Stimulated activated CD8-positive, alpha-beta memory T cell treated with anti-CD3 and anti-CD28 coated beads, Interleukin-4, amount 100 ng/mL, for 24 hours (primary cell): ENCODE measurements around the gene ATP8A2.

Source experiments
- DNase-seq: peaks from one replicate; pipeline ENCODE4 v3.0.0-alpha.2; 2020; ENCODE audit warnings: low read depth

Gene ATP8A2

DNA sequence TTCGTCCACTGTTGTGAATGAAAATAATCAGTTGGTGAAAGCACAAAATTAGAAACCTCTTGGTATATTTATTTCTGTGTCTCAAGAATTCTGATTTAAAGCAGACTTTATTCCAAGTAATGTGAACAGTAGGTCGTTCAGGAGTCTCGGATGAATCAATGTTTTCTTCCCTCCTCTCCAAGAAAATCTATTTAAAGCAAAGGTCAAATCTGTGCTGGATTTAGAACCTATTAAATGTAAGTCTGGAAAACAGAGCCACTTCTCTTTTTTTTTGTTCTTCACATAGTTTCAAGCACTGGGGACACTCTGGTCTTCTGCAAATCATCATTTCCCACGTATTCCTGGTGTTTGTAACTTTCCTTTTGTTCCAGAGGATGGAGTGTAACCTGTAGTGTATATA lies 312.7 kb downstream of the ATP8A2 start:
- no peak for DNase-seq

DNA sequence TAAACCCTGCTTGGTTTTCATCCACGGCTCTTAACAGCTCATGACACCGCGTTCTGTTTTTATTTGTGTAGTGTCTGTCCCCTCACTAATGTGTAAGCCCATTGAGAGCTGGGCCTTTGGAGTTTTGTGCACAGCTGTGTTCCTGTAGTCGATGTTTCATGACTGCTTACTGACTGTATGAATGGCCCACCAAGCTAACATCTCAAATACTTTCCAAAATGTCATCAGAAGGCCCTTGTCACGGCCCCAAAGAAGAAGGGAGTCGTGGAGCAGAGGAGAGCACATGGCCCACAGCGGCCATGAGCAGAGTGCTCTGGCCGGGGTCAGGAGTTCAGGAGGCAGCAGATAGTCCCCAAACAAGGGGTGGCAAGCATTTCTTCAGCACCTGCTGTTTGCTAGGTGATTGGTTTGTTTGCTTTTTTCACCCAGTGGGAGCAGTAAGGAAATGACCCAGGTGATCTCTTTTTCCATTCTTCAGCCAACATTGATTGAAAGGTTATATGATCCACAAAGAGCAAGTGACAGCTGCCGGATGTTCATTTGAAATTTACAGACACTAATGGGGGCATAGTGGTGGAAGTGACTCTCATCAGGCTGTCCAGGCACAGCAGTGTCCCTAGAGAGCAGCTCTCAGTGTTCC lies 315.2 kb downstream of the ATP8A2 start:
- DNase-seq, result no peak

DNA sequence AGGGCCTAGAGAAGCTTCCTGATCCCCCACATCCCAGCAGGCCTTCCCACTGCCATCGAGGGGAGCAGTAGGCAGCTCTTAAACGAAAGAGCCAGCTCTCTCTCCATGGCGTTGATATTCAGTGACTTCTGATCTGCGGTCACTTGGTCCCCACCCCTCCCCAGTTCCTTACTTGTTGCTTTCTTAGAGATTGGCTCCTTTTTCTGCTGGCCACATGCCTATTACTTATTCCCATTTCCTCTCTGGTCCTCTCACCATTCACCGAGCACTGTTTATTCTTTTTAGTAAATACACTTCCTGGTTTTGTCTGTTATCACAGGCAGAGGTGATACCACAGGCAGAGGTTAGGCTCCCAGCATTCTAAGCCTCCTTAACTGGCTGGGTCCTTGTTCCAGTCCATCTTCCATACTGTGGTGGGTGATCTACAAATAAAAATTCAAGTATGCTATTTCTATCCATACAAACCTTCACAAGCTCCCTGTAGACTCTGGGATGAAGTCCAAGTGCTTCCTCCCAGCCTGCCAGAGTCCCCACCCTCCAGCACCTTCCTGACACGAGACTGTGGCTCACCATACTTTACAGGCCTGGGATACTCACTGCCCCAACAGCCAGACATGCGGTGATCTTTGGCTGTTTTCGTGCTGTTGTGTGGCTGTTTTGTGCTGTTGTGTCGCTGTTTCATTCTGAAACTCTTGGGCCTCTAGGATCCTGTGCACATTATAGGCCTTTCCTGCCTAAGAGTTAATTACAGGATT lies 315.9 kb downstream of the ATP8A2 start:
- DNase-seq, result no peak

DNA sequence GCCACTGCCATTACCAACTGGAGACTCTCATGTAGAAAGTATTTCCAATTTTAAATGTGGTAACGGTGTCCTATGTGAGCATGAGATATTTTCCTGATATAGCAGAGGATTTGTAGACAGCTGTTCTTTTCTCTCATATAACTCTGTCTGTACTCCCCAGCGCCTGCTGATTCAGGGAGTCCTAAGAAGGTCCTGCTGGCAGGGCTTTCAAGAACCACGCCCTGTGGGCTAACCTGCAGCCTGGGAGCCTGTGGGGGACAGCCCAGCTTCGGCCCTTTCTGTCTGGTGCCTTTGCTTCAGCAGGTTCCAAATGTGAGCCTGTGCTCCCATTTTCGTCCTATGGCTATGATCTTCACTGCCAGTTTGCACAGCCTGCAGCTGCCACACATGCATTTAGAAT lies 316.8 kb downstream of the ATP8A2 start:
- no peak for DNase-seq

DNA sequence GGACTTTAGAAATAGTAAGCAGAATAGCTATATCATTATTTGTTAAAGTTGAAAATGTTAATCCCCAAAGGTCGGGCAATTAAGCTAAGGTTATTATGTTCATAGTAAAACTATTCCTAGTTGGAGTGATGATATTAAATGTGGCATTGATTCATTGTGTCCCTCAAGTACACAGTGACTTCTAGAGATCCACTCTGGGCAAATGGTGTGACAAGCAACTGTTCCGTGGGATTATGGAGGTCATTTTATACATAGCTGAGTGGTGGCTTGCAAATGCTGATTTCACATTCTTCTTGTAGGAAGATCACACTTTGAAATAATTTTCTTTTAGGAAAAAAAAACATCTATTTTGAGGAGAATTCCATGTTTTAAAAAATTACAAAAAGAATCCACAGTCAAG lies 317.8 kb downstream of the ATP8A2 start:
- no peak for DNase-seq

DNA sequence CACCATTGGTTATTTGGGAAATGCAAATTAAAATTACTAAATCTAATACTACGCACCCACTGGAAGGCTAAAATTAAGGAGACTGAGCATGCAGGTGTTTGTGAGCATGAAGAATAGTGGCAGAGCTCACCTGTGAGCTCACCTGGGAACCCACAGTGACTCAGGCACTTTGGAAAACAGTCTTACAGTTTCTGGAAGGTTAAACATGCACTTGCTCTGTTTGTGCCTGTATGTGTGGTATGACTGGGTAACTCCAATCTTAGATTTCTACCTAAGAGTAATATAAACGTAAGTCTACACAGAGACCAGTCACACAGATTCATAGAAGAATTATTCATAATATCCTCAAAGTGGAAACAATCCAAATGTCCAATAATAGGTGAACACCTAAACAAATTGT lies 318.8 kb downstream of the ATP8A2 start:
- no peak for DNase-seq

DNA sequence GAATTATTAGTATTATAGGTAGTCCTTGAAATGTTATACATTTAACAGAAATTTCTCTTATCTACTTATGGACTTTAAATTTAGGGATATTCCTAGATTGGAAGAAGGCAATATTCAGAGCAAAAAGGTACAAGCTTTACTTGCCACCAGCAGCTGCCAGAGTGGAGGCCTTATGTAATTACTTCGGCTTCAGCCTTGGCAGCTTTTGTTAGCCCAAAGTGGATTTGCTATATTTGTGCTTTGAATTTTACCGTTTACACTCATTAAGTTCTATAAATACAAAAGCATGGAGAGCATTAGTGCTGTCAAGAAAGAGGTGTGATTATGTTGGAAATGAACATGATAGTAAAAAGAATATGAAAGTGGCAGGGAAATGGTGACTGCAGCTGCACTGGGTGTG lies 319.9 kb downstream of the ATP8A2 start:
- no peak for DNase-seq

DNA sequence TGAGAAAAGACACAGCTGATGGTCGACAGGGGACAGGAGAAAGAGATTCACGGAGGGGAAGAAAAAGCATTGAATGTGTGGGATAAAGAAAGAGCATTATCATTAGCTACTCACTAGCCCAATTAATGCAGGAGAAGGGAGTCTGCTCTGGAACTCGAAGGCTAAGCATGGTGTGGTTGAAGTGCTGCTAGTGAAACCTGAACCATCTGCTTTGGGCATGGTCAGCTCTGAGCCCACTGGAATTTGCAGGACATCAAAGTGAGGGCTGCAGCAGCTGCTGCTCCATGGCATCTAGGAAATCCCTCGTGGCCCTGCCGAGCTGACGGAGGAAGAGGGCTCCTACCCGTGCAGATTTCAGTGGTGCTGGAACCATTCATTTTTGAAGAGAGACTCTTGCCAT lies 320.3 kb downstream of the ATP8A2 start:
- DNase-seq, result no peak

DNA sequence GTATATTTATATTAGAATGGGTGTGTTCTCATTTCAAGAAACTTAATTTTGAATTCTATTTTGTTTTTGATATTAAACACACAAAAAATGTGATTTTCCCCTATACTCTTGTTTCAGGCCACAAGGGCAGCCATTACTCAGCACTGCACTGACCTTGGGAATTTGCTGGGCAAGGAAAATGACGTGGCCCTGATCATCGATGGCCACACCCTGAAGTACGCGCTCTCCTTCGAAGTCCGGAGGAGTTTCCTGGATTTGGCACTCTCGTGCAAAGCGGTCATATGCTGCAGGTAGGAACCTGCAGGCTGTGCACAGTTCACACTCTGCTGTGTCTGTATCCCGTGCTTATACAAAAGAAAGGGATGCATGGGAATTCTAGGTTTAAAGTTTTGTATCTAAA lies 327.3 kb downstream of the ATP8A2 start:
- DNase-seq, result no peak

DNA sequence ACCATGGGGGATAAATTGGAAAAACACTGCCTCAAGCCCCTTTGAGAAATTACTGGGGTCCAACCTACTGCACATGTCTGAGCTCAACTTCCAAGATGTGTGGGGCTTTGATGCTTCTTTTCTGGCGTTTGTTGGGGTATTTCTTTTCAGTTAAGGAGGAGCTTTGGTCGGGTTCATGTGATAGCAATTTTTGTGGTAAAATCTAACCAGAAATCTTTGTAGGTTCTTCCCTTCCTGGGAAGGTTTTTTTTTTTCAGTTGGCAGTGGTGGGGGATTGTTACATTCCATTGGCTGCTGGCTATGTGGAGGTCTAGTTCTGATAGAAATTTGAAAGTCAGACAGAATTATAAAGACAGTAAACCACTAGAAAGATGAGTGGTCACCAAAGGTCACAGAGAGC lies 327.8 kb downstream of the ATP8A2 start:
- no peak for DNase-seq

DNA sequence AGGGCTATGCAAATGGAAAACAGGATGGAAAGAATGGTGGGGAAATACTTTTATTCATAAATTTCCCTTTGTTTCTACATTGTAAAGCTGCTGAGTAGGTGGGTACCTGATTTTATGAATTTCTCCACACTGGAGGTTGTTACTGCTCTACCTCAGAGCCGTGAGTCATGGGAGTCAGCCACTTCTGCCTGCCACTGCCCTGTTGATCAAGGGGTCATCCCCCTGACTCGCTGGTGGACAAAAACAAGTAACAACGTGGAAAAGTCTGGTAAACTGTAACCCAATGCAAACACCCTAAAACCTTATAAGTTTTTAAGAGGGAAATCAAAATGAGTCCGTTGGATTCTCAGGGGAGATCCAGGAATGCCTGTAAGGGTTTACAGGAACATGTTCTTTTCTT lies 329.5 kb downstream of the ATP8A2 start:
- no peak for DNase-seq

DNA sequence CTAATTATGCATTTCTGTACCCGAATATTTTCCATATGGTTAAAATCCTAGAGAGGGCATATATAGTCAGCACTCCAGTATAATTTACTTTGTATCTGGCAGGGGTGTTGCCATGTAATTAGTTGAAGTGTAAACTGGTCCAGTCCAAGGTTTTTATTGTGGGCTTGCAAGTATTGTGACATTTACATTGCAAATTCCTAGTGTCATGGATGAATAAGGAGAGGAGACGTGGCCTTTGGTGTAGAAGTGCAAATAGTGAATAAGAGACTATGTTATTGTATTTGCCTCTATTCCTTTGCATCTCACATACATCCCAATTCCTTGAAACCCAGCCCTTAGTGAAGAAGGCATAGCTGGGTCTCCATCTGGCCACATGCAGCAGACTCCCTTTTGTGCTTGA lies 330.6 kb downstream of the ATP8A2 start:
- no peak for DNase-seq

DNA sequence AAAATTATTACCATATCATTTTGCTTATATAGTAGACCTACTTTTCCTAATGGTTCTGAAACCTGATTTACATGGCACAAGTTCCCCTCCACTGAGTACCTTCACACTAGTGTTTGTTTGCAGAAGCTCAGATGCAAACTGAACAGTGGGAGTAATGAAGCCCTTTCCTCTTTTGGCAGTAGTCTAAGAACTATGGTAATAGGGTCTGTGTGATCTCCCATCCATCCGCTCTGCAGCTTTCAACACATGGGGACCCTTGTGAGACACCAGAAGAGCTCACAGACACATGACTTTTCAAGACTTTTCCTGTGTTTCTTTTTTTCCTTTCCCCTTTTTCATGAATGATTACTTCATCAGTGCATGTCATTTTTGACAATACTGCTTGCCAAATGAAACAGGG lies 336.0 kb downstream of the ATP8A2 start:
- no peak for DNase-seq

DNA sequence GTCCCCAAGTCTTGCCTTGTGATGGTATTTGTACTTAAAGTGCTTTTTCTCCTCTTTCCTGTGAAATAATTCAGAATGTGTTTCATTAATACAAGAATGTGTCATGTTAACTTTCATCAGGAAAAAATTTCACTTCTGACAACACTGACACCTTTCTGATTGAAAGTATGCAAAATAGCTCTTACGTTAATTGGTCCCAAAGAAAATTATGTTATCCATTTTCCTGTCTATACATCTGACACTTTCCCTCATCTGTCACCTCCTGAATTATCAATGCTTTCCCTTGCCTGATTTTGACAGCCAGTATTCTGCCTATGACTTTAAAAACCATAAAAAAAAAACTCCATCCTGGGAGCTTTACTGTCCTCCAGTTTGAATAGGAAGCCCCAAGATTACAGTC lies 336.5 kb downstream of the ATP8A2 start:
- DNase-seq, result no peak

DNA sequence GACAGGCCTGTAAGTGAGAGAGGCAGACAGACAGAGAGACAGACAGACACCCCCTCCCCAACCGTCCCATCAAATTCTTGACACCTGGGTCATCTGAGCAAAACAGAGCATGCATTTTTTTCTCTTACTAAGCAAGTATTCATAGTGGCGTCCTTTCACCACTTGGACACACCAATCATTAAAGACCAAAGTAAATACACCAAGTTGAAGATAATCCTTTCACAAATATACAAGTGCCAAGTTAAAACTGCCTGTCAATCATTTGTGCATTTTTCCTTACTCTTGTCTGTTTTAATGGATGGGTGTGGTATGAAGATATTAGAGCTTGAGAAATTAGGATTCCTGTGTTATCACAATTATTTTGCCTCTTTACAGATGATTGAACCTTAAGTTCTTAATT lies 337.3 kb downstream of the ATP8A2 start:
- DNase-seq, result no peak

DNA sequence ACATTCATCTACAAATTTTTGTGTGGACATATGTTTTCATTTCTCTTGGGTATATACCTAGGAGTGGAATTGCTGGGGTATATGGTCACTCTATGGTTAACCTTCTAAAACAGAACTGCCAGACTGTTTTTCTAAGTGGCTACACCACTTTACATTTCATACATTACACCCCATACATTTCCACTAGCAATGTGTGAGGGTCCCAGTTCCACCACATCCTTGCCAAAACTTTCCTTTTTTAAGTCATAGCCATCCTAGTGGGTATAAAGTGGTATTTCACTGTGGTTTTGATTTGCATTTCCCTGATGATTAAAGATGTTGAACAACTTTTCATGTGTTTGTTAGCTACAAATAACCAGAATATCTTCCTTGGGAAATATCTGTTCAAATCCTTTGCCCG lies 344.0 kb downstream of the ATP8A2 start:
- no peak for DNase-seq

DNA sequence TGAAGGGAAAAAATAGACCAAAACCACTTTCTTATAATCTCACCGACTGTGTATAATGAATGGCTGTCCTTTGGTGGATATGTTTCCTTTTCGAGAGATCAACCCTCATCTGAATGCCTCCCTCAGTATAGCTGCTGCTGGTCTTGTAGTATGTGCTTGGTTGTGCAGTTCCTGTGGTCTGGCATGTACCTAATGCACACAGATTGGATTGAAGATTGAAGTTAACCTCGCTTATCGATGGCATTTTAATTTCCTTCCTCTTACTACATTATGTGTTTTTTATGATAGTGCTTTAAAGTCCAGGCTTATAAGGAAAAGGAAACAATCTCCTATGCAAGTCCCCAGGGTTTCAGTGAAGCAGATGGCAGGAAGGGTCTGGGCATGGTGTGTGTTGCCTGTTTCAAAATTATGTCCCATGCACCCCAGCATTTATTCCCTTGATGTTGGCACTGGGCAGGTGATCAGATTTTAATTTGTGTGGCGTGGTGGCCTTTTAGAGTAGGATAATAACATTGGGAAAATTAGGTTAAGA lies 346.0 kb downstream of the ATP8A2 start:
- DNase-seq, result no peak

DNA sequence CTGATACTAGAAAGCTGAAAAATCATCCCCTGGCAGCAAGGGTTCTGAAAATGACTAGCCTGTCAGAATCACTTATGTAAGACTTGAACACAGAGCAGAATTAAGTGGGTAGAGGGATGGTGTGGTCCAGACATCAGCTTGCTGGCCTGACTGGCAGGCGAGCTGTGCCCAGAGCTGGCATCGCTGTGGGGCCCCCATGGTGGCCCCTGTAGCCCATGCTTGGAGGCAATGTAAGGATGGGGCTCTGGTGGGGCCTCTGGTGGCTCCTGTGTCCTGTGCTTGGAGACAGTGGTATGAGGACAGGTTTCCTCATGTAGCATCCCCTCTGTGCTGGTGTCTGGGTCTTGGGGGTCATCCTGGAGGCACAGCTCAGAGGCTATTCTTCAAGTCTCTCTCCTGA lies 347.9 kb downstream of the ATP8A2 start:
- no peak for DNase-seq

DNA sequence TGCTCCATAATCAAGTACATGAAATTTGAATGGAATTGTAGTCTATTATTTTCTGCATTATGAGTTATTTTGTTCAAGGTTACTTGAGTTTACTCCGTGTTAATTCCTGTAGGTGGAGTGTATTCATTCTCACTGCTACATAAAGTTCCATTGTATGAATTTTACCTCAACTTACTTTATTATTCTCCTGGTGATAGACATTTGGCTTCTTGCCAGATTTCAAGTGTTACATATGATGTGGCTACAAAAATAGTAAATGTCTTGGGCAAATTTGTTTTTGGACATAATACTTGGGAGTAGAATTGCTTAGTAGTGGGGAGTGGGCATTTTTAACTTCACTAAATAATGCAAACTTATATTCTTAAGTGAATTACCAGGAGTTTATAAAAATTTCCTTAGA lies 351.1 kb downstream of the ATP8A2 start:
- DNase-seq, result no peak

DNA sequence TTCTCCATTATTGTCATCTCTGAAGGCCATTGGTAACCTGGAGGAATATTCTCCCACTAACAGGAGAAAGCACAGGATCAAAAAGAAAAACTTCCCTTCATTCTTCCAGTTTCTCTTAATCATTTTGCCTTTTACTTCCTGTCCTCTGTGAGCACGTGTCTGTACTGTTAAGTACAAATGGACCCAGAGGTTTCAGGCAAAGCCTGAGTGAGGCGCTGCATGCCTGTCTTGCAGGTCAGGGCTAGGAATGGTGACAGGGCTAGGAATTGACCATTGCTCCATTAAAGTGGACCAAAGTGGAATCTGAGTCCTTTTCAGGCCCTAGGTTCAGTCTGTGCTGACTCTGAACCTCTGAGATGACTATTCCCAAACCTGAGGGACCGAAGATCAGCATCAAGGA lies 353.3 kb downstream of the ATP8A2 start:
- no peak for DNase-seq

DNA sequence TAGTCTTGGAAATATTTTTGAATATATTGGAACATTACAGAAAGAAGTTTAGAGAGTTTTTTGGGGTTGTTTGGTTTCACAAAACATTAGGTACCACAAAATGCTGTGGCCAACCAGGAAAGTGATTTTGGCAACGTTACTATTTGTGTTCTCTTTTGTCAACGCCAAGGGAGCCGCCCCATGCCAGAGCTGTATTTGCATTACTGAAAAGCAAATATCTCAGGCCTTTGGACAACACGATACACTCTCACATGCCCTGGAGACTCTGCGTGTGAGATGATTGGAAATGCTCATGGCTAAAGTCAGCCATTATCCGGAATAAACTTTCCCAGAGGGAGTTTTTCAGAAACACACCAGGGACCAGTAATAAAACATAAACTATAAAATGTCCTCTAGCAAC lies 355.5 kb downstream of the ATP8A2 start:
- no peak for DNase-seq

DNA sequence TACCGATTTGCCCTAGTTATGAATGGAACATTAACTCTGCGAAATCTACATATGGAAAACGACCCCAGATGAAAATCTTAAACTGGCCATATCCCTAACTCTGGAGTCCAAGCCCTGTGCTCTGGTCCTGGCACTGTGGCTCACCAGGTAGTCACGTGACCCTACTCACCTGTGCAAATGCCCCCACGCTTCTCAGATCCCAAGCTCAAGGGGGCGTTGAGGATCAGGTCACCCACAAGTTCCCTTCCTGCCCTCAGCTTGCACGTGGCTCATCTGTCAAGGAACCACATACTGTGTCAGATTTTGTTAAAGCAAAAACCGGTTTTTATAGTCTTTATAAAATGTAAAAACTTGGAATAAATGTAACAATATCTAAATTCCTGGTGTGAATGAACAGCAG lies 356.0 kb downstream of the ATP8A2 start:
- DNase-seq, result no peak

DNA sequence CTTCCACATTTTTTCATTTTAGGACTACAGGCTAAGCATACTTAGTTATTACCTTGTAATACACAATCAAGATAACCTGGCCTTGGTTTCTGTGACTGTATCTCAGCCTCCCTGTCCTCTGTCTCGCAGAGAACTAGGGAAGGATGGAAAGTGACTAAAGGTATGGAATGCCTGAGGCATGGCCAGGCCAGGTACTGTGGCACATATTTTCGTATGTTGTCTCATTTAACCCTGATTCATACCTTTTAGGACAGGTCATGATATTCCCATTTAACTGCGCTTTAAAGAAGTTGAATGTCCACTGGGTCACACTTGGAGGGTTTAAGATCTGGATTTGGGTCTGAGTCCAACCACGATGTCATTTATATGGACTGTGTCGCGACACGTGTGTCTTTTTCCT lies 357.4 kb downstream of the ATP8A2 start:
- no peak for DNase-seq

DNA sequence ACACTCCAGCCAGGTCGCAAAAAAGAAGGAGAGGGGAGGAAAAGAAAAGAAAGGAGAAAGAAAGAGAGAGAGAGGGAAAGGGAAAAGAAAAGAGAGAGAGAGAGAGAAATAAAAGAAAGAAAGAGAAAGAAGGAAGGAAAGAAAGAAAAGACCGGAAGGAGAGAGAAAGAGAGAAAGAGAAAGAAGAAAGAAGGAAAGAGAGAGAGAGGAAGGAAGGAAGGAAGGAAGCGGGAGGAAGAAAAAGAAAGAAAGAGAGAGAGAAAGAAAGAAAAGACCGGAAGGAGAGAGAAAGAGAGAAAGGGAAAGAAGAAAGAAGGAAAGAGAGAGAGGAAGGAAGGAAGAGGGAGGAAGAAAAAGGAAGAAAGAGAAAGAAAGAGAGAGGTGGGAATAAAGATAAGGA lies 359.3 kb downstream of the ATP8A2 start:
- DNase-seq, result no peak
